Measurements from ENCODE around the gene ARRDC4. TPM values are rescaled to one million over a fixed set of nuclear protein-coding genes. Genes with fewer than 3 reads are reported as not detected.
"Not testable (repeated sequence)": the region's sequence is repeated elsewhere in the genome, so short reads cannot be mapped to it uniquely, and the experiment has no call there.

ARRDC4 gene
- total RNA-seq, 4 donors from 2014 or later: 20.9 to 50.6 (median 33.5) TPM

DNA sequence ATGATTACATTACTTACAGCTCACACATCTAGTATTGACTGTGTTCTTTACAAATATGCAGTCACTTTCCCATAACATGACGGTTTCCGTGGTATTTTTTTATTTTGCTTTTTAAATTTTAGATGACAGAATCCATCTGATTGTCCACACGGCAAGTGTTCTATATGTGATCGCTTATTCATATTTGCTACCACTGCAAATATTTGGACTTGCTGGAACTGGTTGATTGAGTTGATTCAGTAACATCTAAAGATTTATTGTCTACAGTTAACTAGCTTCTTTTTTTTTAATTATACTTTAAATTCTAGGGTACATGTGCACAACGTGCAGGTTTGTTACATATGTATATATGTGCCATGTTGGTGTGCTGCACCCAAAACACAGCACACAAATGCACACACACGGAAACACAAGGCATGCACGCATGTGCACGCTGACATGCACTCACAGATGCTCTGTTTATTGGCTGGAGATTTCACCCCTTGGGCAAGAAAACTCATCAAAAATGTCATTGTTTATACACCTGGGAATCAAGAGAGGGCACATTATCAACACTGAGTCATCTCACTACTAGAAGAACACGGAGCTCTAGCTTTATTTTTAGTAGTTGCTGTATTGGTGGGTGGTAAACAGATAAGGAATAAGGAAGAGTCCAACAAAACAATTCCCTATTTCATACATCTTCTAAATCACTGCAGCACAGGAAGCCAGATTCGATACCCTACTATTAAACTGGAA is 16.4 kb downstream of the ARRDC4 start:
- DNase-seq (ENCODE audit: low spot score) (no peak), ATAC-seq (ENCODE audit: low FRiP score) (no peak)
- TF ChIP-seq, protein P1, sequence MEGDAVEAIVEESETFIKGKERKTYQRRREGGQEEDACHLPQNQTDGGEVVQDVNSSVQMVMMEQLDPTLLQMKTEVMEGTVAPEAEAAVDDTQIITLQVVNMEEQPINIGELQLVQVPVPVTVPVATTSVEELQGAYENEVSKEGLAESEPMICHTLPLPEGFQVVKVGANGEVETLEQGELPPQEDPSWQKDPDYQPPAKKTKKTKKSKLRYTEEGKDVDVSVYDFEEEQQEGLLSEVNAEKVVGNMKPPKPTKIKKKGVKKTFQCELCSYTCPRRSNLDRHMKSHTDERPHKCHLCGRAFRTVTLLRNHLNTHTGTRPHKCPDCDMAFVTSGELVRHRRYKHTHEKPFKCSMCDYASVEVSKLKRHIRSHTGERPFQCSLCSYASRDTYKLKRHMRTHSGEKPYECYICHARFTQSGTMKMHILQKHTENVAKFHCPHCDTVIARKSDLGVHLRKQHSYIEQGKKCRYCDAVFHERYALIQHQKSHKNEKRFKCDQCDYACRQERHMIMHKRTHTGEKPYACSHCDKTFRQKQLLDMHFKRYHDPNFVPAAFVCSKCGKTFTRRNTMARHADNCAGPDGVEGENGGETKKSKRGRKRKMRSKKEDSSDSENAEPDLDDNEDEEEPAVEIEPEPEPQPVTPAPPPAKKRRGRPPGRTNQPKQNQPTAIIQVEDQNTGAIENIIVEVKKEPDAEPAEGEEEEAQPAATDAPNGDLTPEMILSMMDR (IDR thresholded peaks at IDR 0.05): no peak

DNA sequence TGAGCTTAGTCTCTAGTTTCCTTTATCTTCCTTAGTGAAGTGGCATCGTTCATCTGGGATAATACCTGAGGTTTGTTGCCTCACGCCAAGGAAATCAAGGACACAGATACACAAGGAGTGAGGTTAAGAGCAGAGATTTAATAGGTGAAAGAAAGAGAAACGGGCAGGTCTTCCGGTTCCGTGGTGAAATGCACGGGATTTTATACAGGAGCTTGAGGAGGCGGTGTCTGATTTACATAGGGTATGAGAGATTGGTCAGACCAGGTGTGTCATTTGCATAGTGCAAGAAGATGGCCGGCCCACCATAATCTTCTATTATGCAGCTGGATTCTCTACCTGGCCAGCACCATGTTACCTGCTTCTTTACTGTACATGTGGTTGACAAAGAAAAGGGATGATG is 17.2 kb downstream of the ARRDC4 start:
- no peak for DNase-seq (ENCODE audit: low spot score)
- ATAC-seq (ENCODE audit: low FRiP score): no peak
- TF ChIP-seq, protein P1 (IDR thresholded peaks at IDR 0.05): no peak

DNA sequence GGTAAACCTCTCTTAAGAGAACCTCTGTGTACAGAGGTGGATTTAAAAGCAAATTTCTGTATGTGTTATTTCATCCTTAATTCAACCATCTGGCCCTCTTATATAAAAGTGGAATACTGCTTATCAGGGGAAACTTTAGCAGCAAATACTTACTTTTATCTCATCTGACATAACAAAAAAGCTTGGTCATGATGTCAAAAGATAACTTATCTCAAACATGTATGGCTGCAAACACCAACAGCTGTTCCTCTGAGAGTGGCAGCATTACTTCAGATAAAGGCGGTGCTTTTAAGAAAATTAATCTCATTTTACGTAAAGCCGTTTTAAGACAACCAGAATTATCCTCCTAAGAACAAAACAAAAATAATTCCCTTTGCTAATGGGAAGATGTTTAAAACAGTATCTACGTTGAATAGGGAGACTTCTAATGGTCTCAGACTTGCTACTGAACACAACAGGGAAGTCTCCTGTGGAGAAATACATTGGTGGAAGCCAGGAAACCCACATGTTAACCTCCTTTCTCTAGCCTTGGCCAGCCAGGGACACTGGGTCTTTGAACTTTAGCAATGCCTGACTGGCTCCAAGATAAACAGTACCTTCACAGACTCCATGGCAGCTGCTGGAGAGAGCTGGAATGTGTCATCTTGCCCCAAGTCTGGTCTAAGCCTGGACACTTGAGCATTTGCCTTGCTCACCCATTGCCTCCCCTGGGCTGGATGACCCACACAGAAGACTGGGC is 18.1 kb downstream of the ARRDC4 start:
- no peak for ATAC-seq (ENCODE audit: low FRiP score)
- no peak for DNase-seq (ENCODE audit: low spot score)
- TF ChIP-seq, protein P1 (IDR thresholded peaks at IDR 0.05): no peak

DNA sequence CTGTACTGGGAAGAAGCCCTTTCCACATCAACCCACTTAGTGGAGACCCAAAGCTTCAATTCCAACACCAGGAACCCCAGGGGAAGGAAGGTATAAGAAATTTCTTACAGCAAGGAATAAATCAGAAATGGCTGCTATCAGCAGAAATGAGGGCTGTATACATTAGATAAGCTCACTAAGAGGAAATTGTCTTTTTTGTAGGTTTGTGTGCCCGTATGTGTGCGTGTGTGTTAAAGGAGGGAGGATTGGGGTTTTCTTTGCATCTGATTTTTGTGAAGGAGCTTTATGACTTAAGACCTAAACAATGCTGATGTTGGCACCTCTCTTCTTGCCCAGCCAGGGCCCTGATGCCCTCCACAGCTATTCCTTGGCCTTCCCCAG is 18.6 kb downstream of the ARRDC4 start:
- DNase-seq (ENCODE audit: low spot score) (no peak), ATAC-seq (ENCODE audit: low FRiP score) (no peak)
- TF ChIP-seq, protein P1 (IDR thresholded peaks at IDR 0.05): no peak

DNA sequence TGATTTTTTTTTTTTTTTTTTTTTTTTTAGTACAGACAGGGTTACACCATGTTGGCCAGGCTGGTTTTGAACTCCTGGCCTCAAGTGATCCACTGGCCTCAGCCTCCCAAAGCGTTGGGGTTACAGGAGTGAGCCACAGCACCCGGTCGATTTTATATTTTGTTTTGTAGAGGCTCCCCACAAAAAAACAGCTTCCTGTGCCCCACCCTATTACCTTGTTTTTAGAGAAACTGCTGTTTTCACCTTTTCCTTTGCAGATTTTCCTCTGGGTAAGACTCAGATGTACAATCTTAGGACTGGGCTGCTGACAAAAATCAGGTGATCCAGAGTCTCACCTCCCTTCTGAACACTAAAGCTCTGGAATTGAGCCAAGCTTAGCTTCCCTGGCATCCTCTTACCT is 20.6 kb downstream of the ARRDC4 start:
- no peak for DNase-seq (ENCODE audit: low spot score)
- TF ChIP-seq, protein P1 (IDR thresholded peaks at IDR 0.05): no peak
- no peak for ATAC-seq (ENCODE audit: low FRiP score)

DNA sequence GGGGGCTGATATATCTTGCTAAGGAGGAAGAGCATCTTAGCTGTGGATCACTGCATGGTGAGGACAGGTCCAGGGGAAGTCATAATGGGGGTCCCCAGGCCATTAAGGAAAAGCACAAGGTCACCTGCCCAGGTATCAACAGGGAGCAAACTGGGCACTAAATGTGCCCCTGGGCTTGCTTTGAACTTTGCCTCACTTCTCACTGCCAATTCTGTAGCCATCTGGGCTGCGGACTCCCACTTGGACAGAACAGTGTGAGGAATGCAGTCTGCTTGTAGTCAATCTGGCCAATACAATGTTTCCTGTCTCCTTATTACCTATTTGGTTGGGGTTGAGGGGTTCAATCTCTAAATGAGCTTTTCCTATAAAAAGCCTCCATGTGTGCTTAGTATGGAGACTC is 21.3 kb downstream of the ARRDC4 start:
- TF ChIP-seq, protein P1 (IDR thresholded peaks at IDR 0.05): no peak
- ATAC-seq (ENCODE audit: low FRiP score): no peak
- DNase-seq (ENCODE audit: low spot score): no peak

DNA sequence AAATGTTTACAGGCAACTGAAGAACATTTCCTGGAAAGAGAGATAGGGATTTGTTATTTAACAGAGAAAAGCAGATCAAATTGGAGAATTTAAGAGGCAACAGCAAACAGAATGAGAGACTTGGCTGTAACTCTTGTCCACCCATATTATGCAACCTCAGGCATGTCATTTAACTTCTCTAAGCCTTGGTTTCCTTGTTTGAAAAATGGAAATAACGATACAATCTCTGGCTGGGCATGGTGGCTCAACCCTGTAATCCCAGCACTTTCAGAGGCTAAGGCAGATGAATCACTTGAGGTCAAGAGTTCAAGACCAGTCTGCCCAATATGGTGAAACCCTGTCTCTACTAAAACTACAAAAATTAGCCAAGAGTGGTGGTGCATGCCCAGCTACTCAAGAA is 23.7 kb downstream of the ARRDC4 start:
- peak; percentile 61 for ATAC-seq (ENCODE audit: low FRiP score)

DNA sequence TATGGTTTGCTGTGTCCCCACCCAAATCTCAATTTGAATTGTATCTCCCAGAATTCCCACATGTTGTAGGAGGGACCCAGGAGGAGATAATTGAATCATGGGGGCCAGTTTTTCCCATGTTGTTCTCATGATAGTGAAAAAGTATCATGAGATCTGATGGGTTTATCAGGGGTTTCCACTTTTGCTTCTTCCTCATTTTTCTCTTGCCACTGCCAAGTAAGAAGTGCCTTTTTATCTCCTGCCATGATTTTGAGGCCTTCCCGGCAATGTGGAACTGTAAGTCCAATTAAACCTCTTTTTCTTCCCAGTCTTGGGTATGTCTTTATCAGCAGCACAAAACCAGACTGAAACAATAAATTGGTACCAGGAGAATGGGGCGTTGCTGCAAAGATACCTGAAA is 25.5 kb downstream of the ARRDC4 start:
- DNase-seq (ENCODE audit: low spot score); ATAC-seq (ENCODE audit: low FRiP score): not testable (repeated sequence)

More for the DNA sequence above, 23.7 kb downstream of the ARRDC4 start:
- TF ChIP-seq, protein P1 (IDR thresholded peaks at IDR 0.05): no peak
- DNase-seq (ENCODE audit: low spot score): no peak

Data from omental fat pad (tissue), 4 donors.